ENCODE measurements around the gene MAEL.
"Not testable (repeated sequence)": the region's sequence is repeated elsewhere in the genome, so short reads cannot be mapped to it uniquely, and the experiment has no call there.

The MAEL gene

GRCh38 chr1:166978821-166979220 is 10.3 kb upstream of the MAEL start:
- DNase-seq: no peak

GRCh38 chr1:166980383-166980782 is 8.7 kb upstream of the MAEL start:
- no peak for DNase-seq

DNA sequence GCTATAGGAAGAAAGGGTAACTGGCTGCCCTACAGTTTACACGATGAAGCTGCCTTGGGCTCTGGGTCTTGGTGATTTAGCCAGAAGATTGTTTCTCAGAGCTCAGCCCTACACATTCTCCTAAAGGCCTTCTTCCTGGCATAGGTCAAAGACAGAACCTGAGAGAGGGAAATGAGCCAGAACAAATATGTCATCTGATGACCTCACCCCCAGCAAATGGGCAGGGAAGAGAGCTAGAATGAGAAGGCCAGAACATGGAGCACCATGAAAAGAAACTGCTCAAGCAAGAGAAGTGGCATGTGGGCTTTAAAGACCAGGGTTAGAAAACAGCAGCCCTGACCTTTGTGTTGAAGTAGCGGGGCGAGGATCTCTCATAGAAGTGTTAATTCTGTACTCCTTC is 8.3 kb upstream of the MAEL start:
- DNase-seq: no peak

GRCh38 chr1:166981589-166981988 is 7.5 kb upstream of the MAEL start:
- no peak for DNase-seq

DNA sequence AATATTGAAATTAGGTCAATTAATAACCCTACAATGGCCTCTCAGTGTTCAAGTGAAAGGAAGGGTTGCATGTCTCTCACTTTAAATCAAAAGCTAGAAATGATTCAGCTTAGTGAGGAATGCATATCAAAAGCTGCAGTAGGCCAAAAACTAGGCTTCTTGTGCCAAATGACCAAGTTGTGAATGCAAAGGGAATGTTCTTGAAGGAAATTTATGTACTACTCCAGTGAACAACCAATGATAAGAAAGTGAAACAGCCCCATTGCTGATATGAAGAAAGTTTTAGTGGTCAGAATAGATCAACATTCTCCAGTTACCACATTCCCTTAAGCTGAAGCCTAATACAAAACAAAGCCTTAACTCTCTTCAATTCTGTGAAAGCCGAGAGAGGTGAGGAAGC is 10.0 kb downstream of the MAEL start:
- DNase-seq: no peak

DNA sequence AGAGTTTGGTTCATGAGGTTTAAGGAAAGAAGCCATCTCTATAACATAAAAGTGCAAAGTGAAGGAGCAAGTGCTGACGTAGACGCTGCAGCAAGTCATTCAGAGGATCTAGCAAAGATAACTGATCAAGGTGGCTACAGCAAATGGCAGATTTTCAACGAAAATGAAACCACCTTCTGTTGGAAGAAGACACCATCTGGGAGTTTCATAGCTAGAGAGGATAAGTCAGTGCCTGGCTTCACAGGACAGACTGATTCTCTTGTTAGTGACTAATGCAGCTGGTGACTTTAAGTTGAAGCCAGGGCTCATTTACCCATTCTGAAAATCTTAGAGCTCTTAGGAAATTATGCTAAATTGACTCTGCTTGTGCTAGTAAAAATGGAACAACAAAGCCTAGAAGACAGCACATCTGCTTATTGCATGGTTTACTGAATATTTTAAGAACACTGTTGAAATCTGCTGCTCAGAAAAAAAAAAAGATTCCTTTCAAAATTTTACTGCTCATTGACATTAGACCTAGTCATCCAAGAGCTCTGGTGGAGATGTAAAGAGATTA is 10.5 kb downstream of the MAEL start:
- DNase-seq: no peak

DNA sequence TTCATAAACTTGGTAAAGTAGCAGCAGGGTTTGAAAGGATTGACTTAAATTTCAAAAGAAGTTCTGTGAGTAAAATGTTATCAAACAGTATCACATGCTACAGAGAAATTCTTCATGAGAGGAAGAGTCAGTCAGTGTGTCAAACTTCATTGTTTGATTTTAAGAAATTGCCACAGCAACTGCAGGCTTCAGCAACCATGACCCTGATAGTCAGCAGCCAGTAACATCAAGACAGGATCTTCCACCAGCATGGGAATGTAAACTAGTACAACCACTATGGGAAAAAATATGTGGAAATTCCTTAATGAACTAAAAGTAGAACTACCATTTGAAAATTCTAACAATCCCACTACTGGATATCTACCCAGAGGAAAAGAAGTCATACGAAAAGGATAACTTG is 11.5 kb downstream of the MAEL start:
- no peak for DNase-seq

GRCh38 chr1:167002354-167002753 is 13.3 kb downstream of the MAEL start:
- no peak for DNase-seq

GRCh38 chr1:167003711-167004110 is 14.6 kb downstream of the MAEL start:
- no peak for DNase-seq

DNA sequence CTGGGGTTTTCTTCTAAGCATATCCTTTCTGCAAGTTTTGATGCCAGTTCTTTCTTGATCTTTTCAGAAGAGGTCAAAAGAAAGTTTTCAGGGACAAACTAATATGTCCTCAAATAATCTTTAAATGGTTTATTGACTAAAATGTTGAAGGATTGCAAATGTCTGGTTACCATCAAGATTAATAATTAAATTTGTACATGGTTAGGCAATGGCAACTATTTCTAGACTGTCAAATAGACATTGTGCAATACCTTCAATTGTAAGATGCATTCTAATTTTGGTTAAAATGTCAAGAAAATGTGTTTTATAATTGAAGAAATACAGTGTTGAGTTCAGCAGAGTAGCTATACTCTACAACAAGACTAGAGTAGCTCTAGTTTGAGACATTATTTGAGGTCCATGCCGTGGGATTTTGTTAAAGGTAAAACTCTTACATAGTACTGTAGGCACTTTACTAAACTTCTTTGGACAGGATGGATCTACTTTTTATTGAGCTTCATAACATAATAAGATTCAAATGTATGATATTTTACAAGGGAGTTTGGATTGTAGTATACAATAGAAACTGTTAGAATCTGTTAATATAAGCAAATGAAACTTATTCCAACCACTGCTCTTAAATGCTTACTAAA is 22.6 kb downstream of the MAEL start:
- no peak for DNase-seq

DNA sequence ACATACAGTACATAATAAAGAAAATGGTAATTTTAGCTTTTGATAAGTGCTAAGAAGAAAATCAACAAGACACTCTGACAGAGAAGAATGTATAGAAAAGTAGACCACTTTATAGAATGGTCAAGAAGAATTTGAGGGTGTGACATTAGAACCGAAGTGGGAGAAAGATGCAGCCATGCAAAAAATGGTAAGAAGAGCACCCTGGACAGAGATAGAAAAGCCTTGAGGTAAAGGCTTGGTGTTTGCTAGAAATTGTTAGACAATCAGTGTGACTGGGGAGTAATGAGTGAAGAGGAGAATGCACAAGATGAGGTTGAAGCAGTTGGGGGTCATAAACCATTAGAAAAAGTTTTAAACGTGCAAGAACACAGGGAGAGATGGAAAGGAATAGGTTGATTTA is 23.5 kb downstream of the MAEL start:
- no peak for DNase-seq

DNA sequence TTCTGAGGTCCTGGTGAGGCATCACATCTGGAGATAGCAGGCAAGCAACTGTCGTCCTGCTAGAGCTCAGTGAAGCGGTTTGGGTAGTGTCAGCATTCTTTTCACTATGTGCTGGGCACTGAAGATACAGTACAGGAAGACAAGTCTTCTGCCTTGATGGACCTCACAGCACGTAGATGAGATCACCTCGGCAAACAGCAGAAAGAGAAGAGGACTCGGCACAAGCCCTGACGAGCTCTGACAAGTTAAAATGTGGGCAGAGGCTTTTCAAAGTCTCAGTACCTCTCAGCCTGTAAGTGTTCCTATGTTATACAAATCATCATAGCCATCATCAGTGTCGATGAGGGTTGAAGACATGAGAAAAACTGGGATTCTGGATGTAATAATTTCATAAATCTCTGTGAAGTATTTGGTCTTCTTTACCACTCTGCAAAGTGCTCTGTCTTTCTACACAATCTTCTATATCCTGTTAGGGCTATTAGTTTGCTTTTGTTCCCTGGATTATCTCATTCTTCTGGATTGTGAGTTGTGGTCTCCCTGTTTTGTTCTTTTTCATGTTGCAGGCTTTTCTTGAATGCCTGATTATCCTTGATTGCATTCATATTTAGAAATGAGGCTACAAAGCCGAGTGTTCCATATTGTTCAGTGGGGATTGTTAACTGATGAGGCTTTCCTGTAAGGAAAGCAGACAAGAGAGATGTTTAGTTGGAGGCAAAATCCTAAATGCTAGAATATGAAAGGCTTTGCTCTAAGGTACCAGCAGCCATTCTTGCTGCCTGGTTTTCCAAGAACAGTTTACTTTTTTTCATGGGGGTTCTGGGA is 24.2 kb downstream of the MAEL start:
- DNase-seq: no peak

DNA sequence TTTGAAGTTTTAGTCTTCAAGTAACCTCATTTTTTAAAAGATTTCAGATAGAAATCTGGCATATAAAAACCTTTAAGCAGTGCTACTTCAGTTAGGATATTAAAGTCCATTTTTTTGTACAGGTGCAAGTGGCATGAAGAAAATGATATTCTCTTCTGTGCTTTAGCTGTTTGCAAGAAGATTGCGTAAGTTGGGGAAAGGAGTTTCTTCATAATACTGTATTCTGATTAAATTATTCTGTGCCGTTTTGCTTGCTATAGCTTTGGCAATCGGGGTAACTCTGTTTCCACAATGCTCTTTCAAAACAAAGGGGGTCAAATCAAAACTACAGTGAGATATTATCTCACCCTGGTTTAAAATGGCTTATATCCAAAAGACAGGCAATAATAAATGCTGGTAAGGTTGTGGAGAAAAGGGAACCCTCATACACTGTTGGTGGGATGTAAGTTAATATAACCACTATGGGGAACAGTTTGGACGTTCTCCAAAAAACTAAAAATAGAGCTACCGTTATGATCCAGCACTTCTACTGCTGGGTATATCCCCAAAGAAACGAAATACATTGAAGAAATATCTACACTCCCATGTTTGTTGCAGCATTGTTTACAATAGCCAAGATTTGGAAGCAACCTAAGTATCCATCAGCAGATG is 27.1 kb downstream of the MAEL start:
- DNase-seq: peak; percentile 12 to 35 (median 24)

DNA sequence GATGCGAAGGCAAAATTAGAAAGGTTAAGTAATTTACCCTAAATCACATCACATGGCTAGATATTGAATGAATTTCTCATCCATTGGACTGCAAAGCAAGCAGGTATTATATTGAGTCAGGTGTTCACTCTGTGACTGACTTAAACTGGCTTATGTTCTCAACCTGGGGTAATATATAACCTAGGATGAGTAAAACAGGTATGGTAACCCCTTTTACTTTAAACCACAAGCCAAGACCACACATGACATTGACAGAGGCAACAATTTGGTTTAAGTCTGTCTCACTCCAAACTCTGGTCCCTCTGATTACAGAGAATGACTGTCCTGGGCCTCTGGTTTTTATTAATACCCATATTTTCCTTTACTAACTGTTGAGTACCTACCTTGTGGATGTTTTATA is 33.3 kb downstream of the MAEL start:
- no peak for DNase-seq

GRCh38 chr1:167029553-167029952 is 40.5 kb downstream of the MAEL start:
- DNase-seq: not testable (repeated sequence)

- DNase-seq: no peak
These were observed 44.6 kb downstream of the MAEL start for GRCh38 chr1:167033646-167034045.

- DNase-seq: peak; percentile 54 to 73 (median 60)
These were observed 54.8 kb downstream of the MAEL start for GRCh38 chr1:167043752-167044488.

- DNase-seq: no peak
These were observed 62.8 kb downstream of the MAEL start for GRCh38 chr1:167051907-167052306.

DNA sequence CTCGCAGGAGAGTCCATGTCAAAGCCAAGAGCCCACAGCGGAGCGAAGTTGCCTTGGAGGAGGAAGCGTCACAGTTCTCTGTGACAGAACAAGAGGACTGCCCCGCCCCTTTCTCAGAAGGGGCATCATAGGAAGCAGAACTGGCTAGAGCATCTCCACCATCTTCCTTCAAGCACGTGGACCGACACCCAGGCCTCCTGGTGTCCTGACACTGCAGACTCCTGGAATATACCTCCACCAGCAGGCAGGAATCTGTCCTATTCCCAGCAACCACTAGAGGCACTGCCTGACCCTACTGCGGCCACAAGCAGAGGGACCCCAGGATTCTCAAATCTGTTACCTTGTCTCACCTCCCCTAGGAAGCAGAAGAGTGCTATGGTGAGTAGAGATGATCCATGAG is 63.3 kb downstream of the MAEL start:
- no peak for DNase-seq

GRCh38 chr1:167054531-167054930 is 65.5 kb downstream of the MAEL start:
- DNase-seq: no peak

DNA sequence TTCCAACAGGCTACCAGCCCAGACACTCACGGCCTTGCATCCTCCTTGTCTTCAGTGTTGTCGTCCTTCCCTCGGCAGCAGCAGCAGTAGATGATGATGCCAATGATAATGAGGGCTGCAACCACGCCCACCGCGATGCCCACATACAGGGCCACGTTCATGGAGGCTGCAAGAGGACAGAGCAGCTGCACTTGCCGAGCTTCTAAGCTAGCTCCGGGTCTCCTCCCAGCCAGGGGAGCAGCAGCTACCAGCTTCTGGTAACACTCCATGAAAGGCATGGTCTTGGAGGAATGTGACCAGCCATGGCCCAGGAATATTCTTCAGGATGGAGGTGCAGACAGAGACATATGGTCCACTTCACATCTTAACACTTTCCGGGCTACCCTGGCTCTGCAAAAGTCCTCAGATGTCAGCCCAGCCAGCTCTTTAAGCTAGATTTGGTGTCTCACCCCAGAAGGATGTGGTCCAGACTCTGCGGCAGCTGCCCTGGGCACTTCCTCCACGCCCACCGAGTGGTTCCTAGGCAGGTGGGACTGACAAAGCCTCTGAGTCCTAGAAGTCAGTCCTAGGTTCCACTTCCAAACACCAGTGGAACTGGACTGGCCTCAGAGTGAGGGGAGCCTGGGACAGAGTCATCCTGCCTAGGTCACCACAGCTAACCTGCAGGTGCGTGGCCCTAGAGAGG is 66.0 kb downstream of the MAEL start:
- DNase-seq: no peak

GRCh38 chr1:167056529-167057231 is 67.6 kb downstream of the MAEL start:
- DNase-seq: no peak
